ENCODE results near the gene SYT6.
"Not testable (repeated sequence)": the region's sequence is repeated elsewhere in the genome, so short reads cannot be mapped to it uniquely, and the experiment has no call there.

The SYT6 gene

GRCh38 chr1:114090738-114091505 is 62.7 kb downstream of the SYT6 start:
- no peak for DNase-seq

- no peak for DNase-seq
Observed at GRCh38 chr1:114089502-114090138, 64.0 kb downstream of the SYT6 start.

- no peak for DNase-seq
Observed at GRCh38 chr1:114088392-114089299, 65.0 kb downstream of the SYT6 start.

- no peak for DNase-seq
Observed at GRCh38 chr1:114087495-114087894, 66.2 kb downstream of the SYT6 start.

- no peak for DNase-seq
Observed at GRCh38 chr1:114086601-114087368, 66.9 kb downstream of the SYT6 start.

- no peak for DNase-seq
Observed at GRCh38 chr1:114082867-114083585, 70.6 kb downstream of the SYT6 start.

GRCh38 chr1:114082304-114082630 is 71.4 kb downstream of the SYT6 start:
- no peak for DNase-seq

- no peak for DNase-seq
Observed at GRCh38 chr1:114081437-114082303, 72.0 kb downstream of the SYT6 start.

GRCh38 chr1:114080511-114081436 is 72.9 kb downstream of the SYT6 start:
- no peak for DNase-seq

- DNase-seq, result no peak
Observed at GRCh38 chr1:114079596-114080190, 74.0 kb downstream of the SYT6 start.

- no peak for DNase-seq
Observed at GRCh38 chr1:114078116-114078515, 75.6 kb downstream of the SYT6 start.

GRCh38 chr1:114077188-114077587 is 76.5 kb downstream of the SYT6 start:
- DNase-seq, result no peak

GRCh38 chr1:114076308-114076707 is 77.4 kb downstream of the SYT6 start:
- no peak for DNase-seq

- no peak for DNase-seq
Observed at GRCh38 chr1:114075546-114076242, 78.0 kb downstream of the SYT6 start.

GRCh38 chr1:114075105-114075504 is 78.6 kb downstream of the SYT6 start:
- DNase-seq, result no peak

- DNase-seq, result no peak
Observed at GRCh38 chr1:114072246-114072645, 81.4 kb downstream of the SYT6 start.

- DNase-seq, result not testable (repeated sequence)
Observed at GRCh38 chr1:114069762-114070161, 83.9 kb downstream of the SYT6 start.

- DNase-seq, result not testable (repeated sequence)
Observed at GRCh38 chr1:114068684-114069083, 85.0 kb downstream of the SYT6 start.

- not testable (repeated sequence) for DNase-seq
Observed at GRCh38 chr1:114065671-114066070, 88.0 kb downstream of the SYT6 start.
